Fibroblast of upper back skin (primary cell): ENCODE data around the gene RPTOR.

Experiments
- DNase-seq: peaks from one replicate; pipeline ENCODE4 v3.0.0-alpha.2; 2013

RPTOR gene

DNA sequence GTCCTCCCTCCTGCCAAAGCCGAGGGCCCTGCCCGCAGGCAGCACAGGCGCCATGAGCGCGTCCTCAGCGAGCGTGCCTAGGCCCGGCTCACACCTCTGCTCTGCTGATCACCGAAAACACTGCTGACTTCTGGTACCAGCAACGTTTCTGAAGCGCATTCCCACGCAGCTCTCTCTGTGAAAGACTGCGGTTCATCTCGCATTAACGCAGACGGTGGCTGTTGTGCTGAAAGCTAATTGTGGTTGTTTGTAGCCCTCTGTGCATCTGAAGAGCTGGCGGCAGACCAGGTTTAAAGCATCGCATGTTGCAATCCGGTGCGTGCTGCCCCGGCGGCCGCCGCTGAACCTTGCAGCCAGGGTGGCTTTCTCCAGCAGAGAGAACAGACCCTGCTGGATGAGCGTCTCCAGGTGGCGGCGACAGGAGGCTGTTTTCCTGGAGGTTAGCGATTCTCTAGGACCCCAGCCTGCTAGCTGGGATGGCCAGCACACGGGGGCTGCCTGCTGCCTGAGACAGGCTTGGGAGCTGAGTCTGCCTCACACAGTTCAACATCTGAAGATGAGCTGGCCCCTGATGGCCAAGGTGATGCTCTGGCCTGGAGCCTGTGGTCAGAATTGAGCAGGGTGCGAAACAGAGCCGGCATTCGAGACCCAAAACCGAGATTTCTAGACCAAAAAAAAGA, 397.2 kb downstream of the RPTOR start:
- DNase-seq: no peak

- peak; percentile 83 for DNase-seq
These were observed 398.0 kb downstream of the RPTOR start for GRCh38 chr17:80942423-80943345.

GRCh38 chr17:80943346-80944145, 398.9 kb downstream of the RPTOR start:
- no peak for DNase-seq

DNA sequence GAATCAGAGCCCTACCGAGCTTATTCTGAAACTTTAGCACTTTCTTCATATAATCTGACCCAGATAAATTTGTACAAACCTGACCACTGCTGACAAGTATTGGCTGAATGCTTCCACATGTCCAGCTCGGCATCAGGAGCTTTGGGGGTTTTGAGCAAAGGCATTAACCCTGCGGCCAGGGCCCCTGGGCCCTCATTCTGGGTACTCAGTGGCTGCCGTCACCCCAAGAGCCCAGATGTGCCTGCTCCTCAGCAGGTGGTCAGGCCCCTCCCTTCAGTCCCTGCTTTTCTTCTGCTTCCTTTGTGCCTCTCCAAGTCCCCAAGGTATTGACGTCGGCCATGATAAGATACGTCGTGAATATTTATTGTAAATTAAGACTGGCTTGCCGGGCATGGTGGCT, 399.7 kb downstream of the RPTOR start:
- no peak for DNase-seq

DNA sequence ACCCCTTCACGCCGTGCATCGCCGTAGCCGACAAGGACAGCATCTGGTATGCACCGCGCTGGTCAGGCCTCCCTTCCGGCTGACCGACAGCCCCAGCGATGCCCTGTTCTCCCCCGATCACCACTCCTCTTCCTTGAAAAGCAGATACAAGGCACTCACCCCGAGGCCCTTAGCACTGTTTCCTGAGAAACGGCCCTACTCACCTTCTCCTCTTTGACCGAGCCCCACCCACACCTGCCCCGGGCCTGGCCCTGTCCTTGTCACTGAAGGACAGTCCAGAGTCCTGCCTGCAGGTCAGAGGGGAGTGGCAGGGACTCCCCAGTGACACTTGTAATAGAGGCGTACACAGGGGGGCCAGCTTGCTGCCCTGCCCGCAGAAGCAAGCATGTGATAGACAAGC, 401.1 kb downstream of the RPTOR start:
- no peak for DNase-seq

- no peak for DNase-seq
These were observed 401.8 kb downstream of the RPTOR start for GRCh38 chr17:80946449-80946848.

GRCh38 chr17:80947200-80947940, 402.7 kb downstream of the RPTOR start:
- DNase-seq: no peak

- no peak for DNase-seq
These were observed 403.7 kb downstream of the RPTOR start for GRCh38 chr17:80948019-80948975.

GRCh38 chr17:80948976-80949450, 404.4 kb downstream of the RPTOR start:
- no peak for DNase-seq

DNA sequence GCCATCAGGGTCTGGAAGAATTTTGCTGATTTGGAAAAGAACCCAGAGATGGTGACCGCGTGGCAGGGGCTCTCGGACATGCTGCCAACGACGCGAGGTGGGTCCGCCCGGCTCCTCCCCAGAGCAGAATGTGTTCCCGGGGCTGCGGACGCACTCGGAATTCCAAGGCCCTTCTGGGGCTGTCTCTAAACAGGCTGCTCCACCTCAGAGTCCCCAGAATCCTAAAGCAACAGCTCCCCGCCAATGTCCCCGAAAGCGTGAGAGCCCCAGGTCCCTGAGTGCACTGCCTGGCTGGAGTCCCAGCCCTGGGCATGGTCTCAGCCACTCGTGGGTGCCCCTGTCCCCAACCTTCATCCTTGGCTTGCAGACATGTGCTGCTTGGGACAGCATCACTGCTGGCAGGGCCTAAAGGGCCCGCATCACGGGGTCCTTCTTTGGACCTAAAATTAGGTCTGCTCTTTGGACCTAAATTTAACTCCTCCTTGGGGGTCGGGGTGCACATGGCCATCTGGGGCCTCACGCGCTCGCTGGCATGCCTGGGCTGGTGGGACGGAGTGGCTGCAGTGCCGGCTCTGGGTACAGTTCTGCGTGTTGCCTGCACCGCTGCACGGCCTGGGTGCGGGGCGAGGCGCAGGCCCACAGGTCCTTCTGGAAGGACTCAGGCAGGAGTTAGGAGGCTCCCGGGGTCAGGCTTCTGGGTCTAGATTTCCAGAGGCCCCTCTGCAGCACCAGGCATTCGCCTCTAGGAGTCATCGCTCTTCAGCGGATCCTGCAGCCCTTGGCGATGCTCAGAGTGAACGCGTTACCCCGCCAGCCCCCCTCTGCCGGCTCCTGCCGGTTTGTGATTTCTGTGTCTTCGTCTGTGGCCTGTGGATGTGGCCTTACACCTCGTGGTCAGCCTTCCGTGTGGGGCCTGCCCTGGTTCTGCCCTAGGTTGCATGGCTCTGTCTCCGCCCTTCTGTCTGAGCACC, 405.1 kb downstream of the RPTOR start:
- no peak for DNase-seq

- no peak for DNase-seq
These were observed 406.0 kb downstream of the RPTOR start for GRCh38 chr17:80950466-80951120.

DNA sequence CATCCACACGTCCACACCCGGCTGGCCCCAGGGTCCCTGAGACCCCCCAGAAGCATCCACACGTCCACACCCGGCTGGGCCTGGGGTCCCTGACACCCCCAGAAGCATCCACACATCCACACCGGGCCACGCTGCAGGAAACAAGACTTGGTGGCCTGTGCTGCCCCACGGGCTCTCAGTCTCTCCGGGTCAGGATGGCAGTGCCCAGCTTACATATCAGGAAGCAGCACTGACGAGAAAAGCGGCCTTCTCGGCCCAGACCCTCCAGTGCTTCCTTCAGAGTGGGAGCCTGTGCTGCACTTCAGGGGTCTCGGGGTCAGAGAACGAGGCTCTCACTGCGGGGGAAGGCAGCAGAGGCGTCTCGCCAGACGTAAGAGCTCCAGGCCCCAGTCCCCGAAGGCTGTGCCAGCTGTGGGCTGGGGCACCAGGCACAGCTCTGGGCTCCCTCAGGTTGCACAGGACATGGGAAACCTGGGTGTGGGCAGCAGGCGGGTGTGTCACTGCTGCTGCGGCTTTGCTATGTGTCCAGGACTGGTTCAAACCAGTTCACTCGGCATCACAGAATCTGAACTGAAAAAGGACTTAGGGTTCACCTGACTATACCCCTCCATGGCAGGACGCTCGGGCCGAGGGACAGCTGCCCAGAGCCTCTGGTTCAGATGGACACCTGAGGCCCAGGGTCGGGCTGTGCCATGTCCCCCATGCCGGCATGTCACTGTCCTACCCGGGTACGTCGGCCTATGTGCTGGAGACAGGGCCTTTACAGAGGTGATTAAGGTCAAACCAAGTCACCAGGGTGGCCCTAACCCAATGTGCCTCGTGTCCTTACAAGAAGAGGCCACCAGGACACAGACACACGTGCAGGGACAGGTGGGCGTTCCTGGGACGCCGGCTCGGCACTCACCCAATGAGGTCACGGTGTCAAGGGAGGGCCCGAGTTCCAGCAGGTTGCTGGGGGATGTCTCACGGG, 406.8 kb downstream of the RPTOR start:
- no peak for DNase-seq

DNA sequence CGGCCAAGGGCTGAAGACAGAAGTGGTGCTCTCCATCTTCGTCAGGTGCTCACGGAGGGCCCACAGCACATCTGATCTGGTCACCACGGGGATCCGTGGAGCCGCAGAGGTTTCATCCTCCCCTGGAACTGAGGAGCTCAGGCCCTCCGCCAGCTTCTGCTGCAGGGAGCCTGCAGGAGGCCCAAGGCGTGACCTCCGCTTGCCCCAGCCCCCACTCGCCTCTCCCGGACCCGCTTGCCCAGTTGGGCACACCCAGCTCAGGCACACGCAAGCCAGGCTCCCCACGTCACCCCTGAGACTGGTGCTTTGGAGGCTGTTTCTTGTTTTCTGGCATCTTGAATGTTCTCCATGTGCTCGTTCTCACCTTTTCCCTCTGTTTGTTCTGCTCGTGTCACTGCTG, 407.7 kb downstream of the RPTOR start:
- DNase-seq: no peak

- no peak for DNase-seq
These were observed 409.1 kb downstream of the RPTOR start for GRCh38 chr17:80953471-80954315.

DNA sequence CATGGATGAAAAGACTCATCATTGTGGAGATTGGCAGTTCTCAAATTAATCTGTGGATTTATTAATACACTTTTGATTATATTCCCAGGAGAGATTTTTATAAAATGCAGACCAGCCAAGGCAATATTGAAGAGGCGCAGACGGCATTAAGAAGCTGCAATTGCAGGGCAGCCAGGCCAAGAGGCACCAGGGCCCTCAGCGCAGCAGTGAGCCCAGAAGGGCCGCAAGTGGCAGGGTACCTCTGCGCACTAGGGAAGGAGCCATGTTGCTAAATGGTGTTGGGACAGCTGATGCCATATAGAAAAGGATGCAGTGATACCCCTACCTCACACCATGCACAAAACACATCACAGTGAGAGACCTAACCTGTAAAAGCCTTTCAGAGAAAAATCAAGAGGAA, 410.4 kb downstream of the RPTOR start:
- DNase-seq: no peak

- no peak for DNase-seq
These were observed 411.1 kb downstream of the RPTOR start for GRCh38 chr17:80955671-80956280.
